Neural crest cell (in vitro differentiated cells): ENCODE measurements around the gene RAB5IF. TPM values are rescaled to one million over a fixed set of nuclear protein-coding genes. Genes with fewer than 3 reads are reported as not detected.

Experiments
- DNase-seq: peaks from one replicate; pipeline ENCODE4 v3.0.0; 2021; ENCODE audit warnings: low read depth, mixed read lengths, low spot score
- H3K27ac Mint-ChIP-seq: one replicate; pipeline ENCODE4 v1.8.0; 2021; ENCODE audit warnings: mild to moderate bottlenecking, mixed read lengths; ENCODE audit not compliant: unreplicated experiment
- H3K27me3 Mint-ChIP-seq: 2 replicates; pipeline ENCODE4 v1.8.0; 2021; ENCODE audit warnings: low read depth, mild to moderate bottlenecking, mixed read lengths
- H3K36me3 Mint-ChIP-seq: 2 replicates; pipeline ENCODE4 v1.8.0; 2021; ENCODE audit warnings: low read depth, mild to moderate bottlenecking, mixed read lengths
- H3K4me1 Mint-ChIP-seq: 2 replicates; pipeline ENCODE4 v1.8.0; 2021; ENCODE audit warnings: mixed read lengths
- H3K4me3 Mint-ChIP-seq: one replicate; pipeline ENCODE4 v1.8.0; 2021; ENCODE audit warnings: mild to moderate bottlenecking, mixed read lengths
- H3K9me3 Mint-ChIP-seq: 2 replicates; pipeline ENCODE4 v1.8.0; 2021; ENCODE audit warnings: mixed read lengths
- total RNA-seq: library from RNA; stranded (reverse); gene quantifications from 2 replicates; pipeline ENCODE4 v1.2.1, GENCODE V29; 2021
- TF ChIP-seq, protein P1 (sequence below): fragments of 200-600 bp; sonication (generic); conservative IDR thresholded peaks from 2 replicates; pipeline ENCODE4 v1.5.0; 2021; ENCODE audit warnings: antibody characterized with exemption, mild to moderate bottlenecking

The RAB5IF gene
- total RNA-seq, 1 donor from 2014 or later, result 76.2 TPM

DNA sequence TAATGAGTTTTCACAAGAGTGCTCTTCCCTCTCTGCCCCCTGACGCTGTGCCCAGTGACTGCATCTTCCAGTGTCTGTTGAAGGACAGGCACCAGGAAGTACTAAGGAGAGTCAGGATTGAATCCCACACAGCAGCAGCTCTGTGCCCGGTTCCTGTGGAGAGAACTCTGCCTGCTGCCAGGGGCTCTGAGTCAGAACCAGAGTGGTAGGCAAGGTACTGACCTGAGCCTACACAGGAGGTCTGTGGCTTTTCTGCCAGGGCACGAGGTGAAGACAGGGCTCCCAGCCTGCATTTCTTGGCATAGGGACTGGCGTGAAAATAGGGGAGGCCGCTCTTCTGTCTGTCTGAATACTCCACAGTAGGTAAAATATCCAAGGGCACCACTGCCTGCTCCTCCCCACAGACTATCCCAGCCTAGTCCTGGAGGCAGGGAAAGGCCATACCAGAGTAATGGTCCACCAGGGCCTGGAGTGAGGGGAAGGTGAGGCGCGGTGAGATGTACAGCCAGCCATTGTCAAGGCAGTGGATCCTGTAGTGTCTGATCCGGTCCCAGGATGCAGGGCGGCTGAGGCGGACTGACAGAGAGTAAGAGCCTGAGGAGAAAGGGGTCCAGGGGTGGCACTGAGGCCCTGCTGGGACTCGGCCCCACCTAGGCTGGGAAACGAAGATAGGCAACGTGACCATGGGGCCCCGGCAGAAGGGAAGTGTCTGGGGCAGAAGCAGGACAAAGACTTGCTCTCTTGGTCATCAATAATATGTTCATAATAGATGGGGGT lies 9.4 kb downstream of the RAB5IF start:
- peaks cover 8% of the 10 kb centered on the region for H3K36me3 Mint-ChIP-seq
- no peaks in the 10 kb centered on the region for H3K4me1 Mint-ChIP-seq
- no peak overlapping the region for H3K4me3 Mint-ChIP-seq
- H3K27me3 Mint-ChIP-seq, result no peaks in the 10 kb centered on the region
- DNase-seq, result no peak
- no peaks in the 10 kb centered on the region for H3K9me3 Mint-ChIP-seq
- TF ChIP-seq, protein P1, sequence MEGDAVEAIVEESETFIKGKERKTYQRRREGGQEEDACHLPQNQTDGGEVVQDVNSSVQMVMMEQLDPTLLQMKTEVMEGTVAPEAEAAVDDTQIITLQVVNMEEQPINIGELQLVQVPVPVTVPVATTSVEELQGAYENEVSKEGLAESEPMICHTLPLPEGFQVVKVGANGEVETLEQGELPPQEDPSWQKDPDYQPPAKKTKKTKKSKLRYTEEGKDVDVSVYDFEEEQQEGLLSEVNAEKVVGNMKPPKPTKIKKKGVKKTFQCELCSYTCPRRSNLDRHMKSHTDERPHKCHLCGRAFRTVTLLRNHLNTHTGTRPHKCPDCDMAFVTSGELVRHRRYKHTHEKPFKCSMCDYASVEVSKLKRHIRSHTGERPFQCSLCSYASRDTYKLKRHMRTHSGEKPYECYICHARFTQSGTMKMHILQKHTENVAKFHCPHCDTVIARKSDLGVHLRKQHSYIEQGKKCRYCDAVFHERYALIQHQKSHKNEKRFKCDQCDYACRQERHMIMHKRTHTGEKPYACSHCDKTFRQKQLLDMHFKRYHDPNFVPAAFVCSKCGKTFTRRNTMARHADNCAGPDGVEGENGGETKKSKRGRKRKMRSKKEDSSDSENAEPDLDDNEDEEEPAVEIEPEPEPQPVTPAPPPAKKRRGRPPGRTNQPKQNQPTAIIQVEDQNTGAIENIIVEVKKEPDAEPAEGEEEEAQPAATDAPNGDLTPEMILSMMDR, result no peak
- no peak overlapping the region for H3K27ac Mint-ChIP-seq

DNA sequence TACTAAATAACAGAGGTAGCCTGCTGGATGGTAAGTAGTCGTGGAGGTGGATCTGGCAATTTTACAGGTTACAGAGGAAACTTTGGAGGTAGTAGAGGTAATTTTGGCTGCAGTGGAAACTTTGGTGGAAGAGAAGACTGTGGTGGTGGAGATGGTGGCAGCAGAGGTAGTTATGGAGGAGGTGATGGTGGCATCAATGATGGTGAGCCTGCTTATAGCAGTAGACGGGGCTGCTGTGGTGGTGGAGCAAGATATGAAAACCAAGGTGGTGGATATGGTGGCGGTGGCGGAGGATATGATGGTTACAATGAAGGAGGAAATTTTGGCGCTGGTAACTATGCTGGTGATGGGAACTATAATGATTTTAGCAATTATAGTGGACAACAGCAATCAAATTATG lies 15.3 kb downstream of the RAB5IF start:
- no peaks in the 10 kb centered on the region for H3K27me3 Mint-ChIP-seq
- H3K4me3 Mint-ChIP-seq, result no peak overlapping the region
- DNase-seq, result no peak
- no peaks in the 10 kb centered on the region for H3K36me3 Mint-ChIP-seq
- peaks cover 6% of the 10 kb centered on the region for H3K4me1 Mint-ChIP-seq
- no peak overlapping the region for H3K27ac Mint-ChIP-seq
- TF ChIP-seq, protein P1, result no peak
- H3K9me3 Mint-ChIP-seq, result no peaks in the 10 kb centered on the region

DNA sequence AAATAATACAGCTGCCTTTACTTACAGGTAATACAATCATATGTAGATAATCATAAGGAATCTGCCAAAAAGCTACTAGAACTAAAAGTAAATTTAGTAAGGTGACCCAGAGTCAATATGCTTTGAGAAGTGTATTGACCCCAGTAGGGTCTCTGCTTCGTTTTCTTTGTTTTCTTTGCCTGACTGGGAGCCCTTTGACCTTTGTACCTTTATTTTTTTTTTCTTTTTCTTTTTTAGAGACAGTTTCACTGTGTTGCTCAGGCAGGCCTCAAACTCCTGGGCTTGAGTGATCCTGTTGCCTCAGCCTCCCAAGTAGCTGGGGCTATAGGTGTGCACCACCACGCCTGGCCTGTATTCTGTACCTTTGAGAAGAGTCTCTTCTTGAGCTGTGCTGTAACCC lies 17.9 kb downstream of the RAB5IF start:
- no peak for DNase-seq
- peaks cover 9% of the 10 kb centered on the region for H3K4me1 Mint-ChIP-seq
- no peaks in the 10 kb centered on the region for H3K36me3 Mint-ChIP-seq
- H3K4me3 Mint-ChIP-seq, result no peak overlapping the region
- TF ChIP-seq, protein P1, result no peak
- H3K9me3 Mint-ChIP-seq, result no peaks in the 10 kb centered on the region
- no peaks in the 10 kb centered on the region for H3K27me3 Mint-ChIP-seq
- H3K27ac Mint-ChIP-seq, result no peak overlapping the region

DNA sequence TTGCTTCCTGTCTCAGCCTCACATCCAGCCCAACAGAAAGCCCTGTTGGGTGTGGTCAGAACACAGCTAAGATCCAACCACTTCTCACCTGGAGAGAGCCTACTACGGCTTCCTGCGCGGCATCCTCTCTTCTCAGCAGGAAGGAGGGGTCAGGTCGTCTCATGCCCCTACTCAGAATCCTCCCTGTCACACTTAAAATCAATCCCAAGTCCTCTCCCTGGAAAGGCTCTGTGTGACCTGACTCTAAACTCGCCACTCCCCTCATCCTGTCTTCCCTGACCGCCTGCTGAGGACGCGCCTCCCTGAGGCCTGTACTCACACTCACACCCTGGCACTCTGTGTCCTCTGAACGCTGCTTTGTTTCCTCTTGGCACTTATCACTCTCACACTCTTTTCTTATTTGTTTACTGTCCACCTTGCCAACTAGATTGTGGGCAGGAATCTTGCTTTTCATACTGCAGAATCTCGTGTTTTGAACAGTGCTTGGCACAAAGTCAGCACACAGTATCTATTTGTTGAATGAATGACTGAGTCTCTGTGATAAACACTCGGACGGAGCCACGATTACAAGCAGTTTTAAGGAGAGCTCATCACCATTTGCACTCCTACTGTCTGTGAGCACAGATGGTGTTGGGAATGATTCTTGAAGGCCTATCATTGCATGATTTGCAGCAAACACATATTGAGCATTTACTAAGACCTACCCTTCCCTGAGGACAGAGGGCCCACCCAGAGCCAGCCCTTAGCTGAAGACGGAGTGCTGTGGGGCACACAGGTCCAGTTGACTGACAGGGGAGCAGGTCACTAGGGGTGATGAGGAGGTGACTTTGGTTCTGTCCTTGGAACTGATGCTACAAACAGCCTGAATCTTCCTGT lies 18.7 kb downstream of the RAB5IF start:
- no peaks in the 10 kb centered on the region for H3K9me3 Mint-ChIP-seq
- H3K4me3 Mint-ChIP-seq, result no peak overlapping the region
- no peak for DNase-seq
- peaks cover 9% of the 10 kb centered on the region for H3K4me1 Mint-ChIP-seq
- TF ChIP-seq, protein P1, result no peak
- H3K27me3 Mint-ChIP-seq, result no peaks in the 10 kb centered on the region
- H3K36me3 Mint-ChIP-seq, result no peaks in the 10 kb centered on the region
- no peak overlapping the region for H3K27ac Mint-ChIP-seq

DNA sequence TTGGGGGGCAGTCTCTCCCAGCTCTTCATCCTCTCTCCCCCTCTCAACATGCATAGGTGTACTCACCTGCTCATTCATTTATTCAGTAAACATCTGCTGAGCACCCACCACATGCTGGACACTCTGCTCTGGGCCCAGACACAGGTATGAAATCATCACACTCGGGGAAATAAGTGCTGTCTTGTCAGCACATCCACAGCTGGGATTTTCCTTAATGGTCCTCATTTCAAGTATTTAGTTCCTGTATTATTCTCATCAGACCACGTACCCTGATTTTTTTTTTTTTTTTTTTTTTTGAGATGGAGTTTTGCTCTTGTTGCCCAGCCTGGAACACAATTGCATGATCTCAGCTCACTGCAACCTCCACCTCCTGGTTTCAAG lies 19.4 kb downstream of the RAB5IF start:
- TF ChIP-seq, protein P1, result no peak
- Mint-ChIP-seq H3K27ac (no peak overlapping the region), H3K36me3 (no peaks in the 10 kb centered on the region), H3K4me3 (no peak overlapping the region), H3K9me3 (no peaks in the 10 kb centered on the region), H3K27me3 (no peaks in the 10 kb centered on the region), H3K4me1 (peaks cover 14% of the 10 kb centered on the region)
- no peak for DNase-seq
